Measurements from ENCODE around the gene COL4A4.

COL4A4 gene

DNA sequence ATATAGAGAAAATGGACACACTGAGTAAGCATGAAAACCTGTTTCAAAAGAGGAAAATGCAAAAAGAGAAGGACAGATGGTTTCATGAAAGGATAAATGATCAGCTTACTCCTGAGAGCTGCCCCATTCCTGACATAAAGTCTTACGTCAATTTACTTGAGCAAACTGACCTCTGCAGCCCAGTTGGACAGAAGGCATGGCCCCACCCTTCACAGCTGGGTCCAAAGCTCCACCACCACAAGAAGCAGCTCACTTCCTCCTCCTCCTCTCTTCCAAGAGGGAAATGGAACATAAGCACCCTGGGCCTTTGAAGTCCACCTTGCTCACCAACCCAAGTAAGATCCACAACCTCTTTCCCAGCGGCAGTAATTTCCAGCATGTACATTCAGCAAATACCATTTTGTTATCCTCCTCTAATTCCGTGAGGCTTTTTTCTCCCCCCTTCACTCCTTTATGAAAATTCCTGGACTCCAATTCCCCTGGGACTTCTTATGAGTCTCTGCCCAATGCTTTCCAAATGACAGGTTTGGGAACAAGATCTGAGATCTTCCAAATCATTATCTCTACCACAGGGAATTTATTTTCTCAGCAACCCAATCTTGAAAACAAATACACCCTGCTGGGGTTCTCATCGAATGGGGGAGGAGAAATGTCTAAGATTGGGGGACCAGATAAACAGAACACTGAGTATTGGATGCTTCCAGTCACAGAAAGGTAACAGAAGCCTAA, 10.1 kb downstream of the COL4A4 start:
- Histone ChIP-seq H3K27me3 (ENCODE audit: control insufficient read depth, insufficient read depth, low read length) (no peaks in the 10 kb centered on the region), H3K4me2 (ENCODE audit: low read length) (peak overlapping the region; percentile 7), H3K27ac (no peak overlapping the region), H3K9ac (no peak overlapping the region), H2AFZ (no peak overlapping the region), H3K9me3 (ENCODE audit: control insufficient read depth, low read length) (no peaks in the 10 kb centered on the region), H3K4me1 (peaks cover 5% of the 10 kb centered on the region), H3K36me3 (ENCODE audit: control insufficient read depth, insufficient read depth, low read length) (no peaks in the 10 kb centered on the region), H3K79me2 (no peaks in the 10 kb centered on the region), H3K4me3 (ENCODE audit: low read depth, low read length) (no peak overlapping the region)
- TF ChIP-seq, protein P1, sequence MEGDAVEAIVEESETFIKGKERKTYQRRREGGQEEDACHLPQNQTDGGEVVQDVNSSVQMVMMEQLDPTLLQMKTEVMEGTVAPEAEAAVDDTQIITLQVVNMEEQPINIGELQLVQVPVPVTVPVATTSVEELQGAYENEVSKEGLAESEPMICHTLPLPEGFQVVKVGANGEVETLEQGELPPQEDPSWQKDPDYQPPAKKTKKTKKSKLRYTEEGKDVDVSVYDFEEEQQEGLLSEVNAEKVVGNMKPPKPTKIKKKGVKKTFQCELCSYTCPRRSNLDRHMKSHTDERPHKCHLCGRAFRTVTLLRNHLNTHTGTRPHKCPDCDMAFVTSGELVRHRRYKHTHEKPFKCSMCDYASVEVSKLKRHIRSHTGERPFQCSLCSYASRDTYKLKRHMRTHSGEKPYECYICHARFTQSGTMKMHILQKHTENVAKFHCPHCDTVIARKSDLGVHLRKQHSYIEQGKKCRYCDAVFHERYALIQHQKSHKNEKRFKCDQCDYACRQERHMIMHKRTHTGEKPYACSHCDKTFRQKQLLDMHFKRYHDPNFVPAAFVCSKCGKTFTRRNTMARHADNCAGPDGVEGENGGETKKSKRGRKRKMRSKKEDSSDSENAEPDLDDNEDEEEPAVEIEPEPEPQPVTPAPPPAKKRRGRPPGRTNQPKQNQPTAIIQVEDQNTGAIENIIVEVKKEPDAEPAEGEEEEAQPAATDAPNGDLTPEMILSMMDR (IDR thresholded peaks at IDR 0.05), result no peak

DNA sequence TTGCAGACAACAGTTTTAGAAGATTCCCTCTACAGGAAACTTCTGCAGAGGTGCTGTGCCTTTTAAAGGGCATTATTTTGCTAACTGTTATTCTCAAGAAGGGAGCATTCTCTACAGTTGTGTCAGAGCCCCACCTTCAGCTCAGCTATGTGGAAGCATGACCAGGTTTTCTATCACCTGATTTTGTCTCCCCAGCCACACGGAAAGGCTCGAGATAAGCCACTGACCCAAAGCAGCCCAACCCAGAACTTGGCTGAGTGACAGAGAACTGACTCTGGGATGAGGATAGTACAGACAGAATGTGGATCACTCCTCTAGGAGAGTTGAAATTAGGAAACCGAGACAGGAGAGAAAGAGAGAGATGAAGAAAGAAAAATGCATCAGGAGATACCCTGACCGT, 10.7 kb downstream of the COL4A4 start:
- Histone ChIP-seq H3K4me1 (peaks cover 5% of the 10 kb centered on the region), H3K9me3 (ENCODE audit: control insufficient read depth, low read length) (no peaks in the 10 kb centered on the region), H3K79me2 (no peaks in the 10 kb centered on the region), H2AFZ (no peak overlapping the region), H3K27ac (no peak overlapping the region), H3K9ac (no peak overlapping the region), H3K4me3 (ENCODE audit: low read depth, low read length) (no peak overlapping the region), H3K27me3 (ENCODE audit: control insufficient read depth, insufficient read depth, low read length) (no peaks in the 10 kb centered on the region), H3K36me3 (ENCODE audit: control insufficient read depth, insufficient read depth, low read length) (no peaks in the 10 kb centered on the region), H3K4me2 (ENCODE audit: low read length) (peak overlapping the region; percentile 7)
- TF ChIP-seq, protein P1 (IDR thresholded peaks at IDR 0.05), result no peak

DNA sequence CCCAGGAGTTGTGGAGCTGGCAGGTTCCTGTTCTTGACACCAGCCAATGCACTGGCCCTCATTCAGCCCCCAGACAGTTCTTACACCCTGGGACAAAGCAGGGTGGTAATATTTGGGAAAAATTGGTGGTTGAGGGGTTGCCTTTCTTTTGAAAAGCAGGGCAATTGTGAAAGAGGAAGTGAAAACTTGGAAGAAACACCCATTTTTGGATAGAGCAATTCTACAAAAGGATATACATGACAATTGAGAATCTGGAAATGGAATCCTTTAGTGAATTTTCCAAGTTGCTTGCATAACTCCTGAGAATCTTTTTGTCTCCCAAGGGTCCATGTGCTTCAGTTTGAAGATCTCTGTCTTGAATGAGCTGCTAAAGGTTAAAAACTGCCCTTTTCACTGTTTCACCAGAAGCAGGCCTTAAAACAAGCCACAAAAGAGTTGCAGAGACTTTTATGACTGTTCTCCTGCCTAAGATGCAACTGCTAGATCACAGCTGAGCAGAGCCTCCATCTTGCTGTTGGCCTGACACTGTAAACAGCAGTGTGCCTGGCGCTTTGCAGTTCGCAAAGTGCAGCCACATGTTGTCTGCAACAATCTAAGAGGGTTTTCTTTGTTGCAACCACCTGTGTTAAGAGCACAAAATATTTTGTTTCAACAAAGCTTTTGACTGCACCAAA, 11.8 kb downstream of the COL4A4 start:
- TF ChIP-seq, protein P1 (IDR thresholded peaks at IDR 0.05), result no peak
- Histone ChIP-seq H3K27ac (no peak overlapping the region), H3K27me3 (ENCODE audit: control insufficient read depth, insufficient read depth, low read length) (no peaks in the 10 kb centered on the region), H3K79me2 (no peaks in the 10 kb centered on the region), H3K9me3 (ENCODE audit: control insufficient read depth, low read length) (no peaks in the 10 kb centered on the region), H3K4me2 (ENCODE audit: low read length) (no peak overlapping the region), H2AFZ (no peak overlapping the region), H3K9ac (no peak overlapping the region), H3K36me3 (ENCODE audit: control insufficient read depth, insufficient read depth, low read length) (no peaks in the 10 kb centered on the region), H3K4me1 (peaks cover 5% of the 10 kb centered on the region), H3K4me3 (ENCODE audit: low read depth, low read length) (no peak overlapping the region)

DNA sequence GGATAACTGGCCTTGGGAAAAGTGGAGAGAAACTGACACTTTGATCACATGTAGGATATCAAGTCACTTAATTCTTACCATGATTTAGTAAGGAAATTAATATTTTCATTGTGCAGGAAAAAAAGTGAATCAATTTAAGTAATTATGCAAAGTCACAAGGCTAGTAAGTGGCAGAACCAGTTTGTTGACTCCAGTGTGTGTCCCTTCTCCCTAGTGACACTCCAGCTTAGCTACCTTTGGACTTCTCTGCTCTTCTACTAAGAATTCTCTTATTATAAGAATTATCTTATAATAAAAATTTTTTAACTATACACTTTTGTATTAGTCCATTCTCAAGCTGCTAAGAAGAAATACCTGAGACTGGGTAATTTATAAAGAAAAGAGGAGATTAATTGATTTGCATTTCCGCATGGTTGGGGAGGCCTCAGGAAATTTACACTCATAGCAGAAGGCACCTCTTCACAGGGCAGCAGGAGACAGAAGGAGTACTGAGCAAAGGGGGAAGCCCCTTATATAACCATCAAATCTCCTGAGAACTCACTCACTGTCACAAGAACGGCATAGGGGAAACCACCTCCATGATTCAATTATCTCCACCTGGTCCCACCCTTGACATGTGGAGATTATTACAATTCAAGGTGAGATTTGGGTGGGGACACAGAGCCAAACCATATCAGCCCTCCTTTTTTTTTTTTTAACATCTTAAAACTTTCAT, 13.6 kb downstream of the COL4A4 start:
- H3K9ac ChIP-seq, result no peak overlapping the region
- TF ChIP-seq, protein P1 (IDR thresholded peaks at IDR 0.05), result no peak
- no peak overlapping the region for H3K4me3 ChIP-seq (ENCODE audit: low read depth, low read length)
- H3K79me2 ChIP-seq, result no peaks in the 10 kb centered on the region
- H3K36me3 ChIP-seq (ENCODE audit: control insufficient read depth, insufficient read depth, low read length), result no peaks in the 10 kb centered on the region
- peaks cover 5% of the 10 kb centered on the region for H3K4me1 ChIP-seq
- H3K27ac ChIP-seq, result no peak overlapping the region
- H2AFZ ChIP-seq, result no peak overlapping the region
- no peak overlapping the region for H3K4me2 ChIP-seq (ENCODE audit: low read length)
- H3K27me3 ChIP-seq (ENCODE audit: control insufficient read depth, insufficient read depth, low read length), result no peaks in the 10 kb centered on the region
- H3K9me3 ChIP-seq (ENCODE audit: control insufficient read depth, low read length), result no peaks in the 10 kb centered on the region

Measured in parathyroid adenoma (tissue), 2 donors.